Keratinocyte (primary cell): ENCODE measurements around the gene PCCA. TPM values are rescaled to one million over a fixed set of nuclear protein-coding genes. Genes with fewer than 3 reads are reported as not detected.
A peak's percentile ranks its signal among the peaks of the same experiment; 100 is the strongest.

Source experiments
- DNase-seq: peaks from one replicate; pipeline ENCODE4 v3.0.0-alpha.2; 2011; ENCODE audit warnings: low read depth, missing footprints, low spot score
- FAIRE-seq: peaks from 2 replicates; lab custom pipeline; 2011; peaks lifted over from hg19 to GRCh38; lab: Jason Lieb, UNC
- H2AFZ ChIP-seq: 2 replicates; pipeline ENCODE4 v1.6.0; 2012; ENCODE audit warnings: low read length, control low read depth, inconsistent platforms; ENCODE audit not compliant: control insufficient read depth
- H3K27ac ChIP-seq: 2 replicates; pipeline ENCODE4 v1.5.1; 2011; ENCODE audit warnings: low read length; ENCODE audit not compliant: control insufficient read depth, insufficient read depth
- H3K27me3 ChIP-seq: 3 replicates; pipeline ENCODE4 v1.6.0; 2011; ENCODE audit warnings: low read length; ENCODE audit not compliant: control insufficient read depth, insufficient read depth; ENCODE audit errors: extremely low read depth
- H3K36me3 ChIP-seq, 2 experiments: 2 replicates in 1 of 2; 3 replicates in 1 of 2; pipeline ENCODE4 v1.5.1; 2011; ENCODE audit warnings: low read length in 2 of 2, mild to moderate bottlenecking in 1 of 2; ENCODE audit not compliant: control insufficient read depth in 2 of 2, insufficient read depth in 2 of 2; ENCODE audit errors: extremely low read depth in 1 of 2
- H3K4me1 ChIP-seq: 3 replicates; pipeline ENCODE4 v1.5.1; 2011; ENCODE audit warnings: low read length; ENCODE audit not compliant: control insufficient read depth, insufficient read depth; ENCODE audit errors: extremely low read depth
- H3K4me2 ChIP-seq: 3 replicates; pipeline ENCODE4 v1.6.0; 2011; ENCODE audit warnings: low read depth, low read length; ENCODE audit not compliant: control insufficient read depth, insufficient read depth; ENCODE audit errors: extremely low read depth
- H3K4me3 ChIP-seq, 3 experiments: fragments of 200-600 bp in 1 of 3; sonication (generic) in 1 of 3; 2 replicates in 2 of 3; 3 replicates in 1 of 3; pipeline ENCODE4 v1.5.1; 2011 to 2016; ENCODE audit warnings: low read length in 3 of 3, mild to moderate bottlenecking in 3 of 3, control low read depth in 2 of 3, inconsistent platforms in 1 of 3, low read depth in 1 of 3, mixed read lengths in 1 of 3, mixed run types in 1 of 3, moderate library complexity in 1 of 3; ENCODE audit not compliant: control insufficient read depth in 2 of 3, insufficient read depth in 2 of 3; ENCODE audit errors: extremely low read depth in 1 of 3
- H3K79me2 ChIP-seq: 2 replicates; pipeline ENCODE4 v1.6.0; 2012; ENCODE audit warnings: low read length; ENCODE audit not compliant: control insufficient read depth, insufficient read depth
- H3K9ac ChIP-seq: 3 replicates; pipeline ENCODE4 v1.6.0; 2011; ENCODE audit warnings: low read length; ENCODE audit not compliant: control insufficient read depth, insufficient read depth; ENCODE audit errors: extremely low read depth
- H3K9me1 ChIP-seq: 3 replicates; pipeline ENCODE4 v1.6.0; 2011; ENCODE audit warnings: low read length; ENCODE audit not compliant: control insufficient read depth, insufficient read depth; ENCODE audit errors: extremely low read depth
- H3K9me3 ChIP-seq: 2 replicates; pipeline ENCODE4 v1.5.1; 2012; ENCODE audit warnings: low read depth, low read length; ENCODE audit not compliant: control insufficient read depth
- H4K20me1 ChIP-seq: 3 replicates; pipeline ENCODE4 v1.6.0; 2011; ENCODE audit warnings: low read length; ENCODE audit not compliant: control insufficient read depth, insufficient read depth; ENCODE audit errors: extremely low read depth
- EZH2 ChIP-seq: IDR thresholded peaks from one replicate; pipeline ENCODE4 v1.6.1; 2012; ENCODE audit warnings: inconsistent platforms, mild to moderate bottlenecking, low read length, moderate library complexity
- dilution Hi-C: fragments of 300-500 bp; cut with MboI; formaldehyde crosslinking; loops from one replicate; pipeline ENCODE4 v1.7.0; 2020; ENCODE audit warnings: low sequenced_read_pairs; ENCODE audit not compliant: extremely low pct_ligation_motif_present
- polyA plus RNA-seq, 5 experiments: library from polyadenylated mRNA; depleted of rRNA in 3 of 5; stranded (reverse) in 3 of 5; stranded (forward) in 1 of 5; unstranded in 1 of 5; fragments of >200 nt; gene quantifications; 1 replicate in 1 of 5; 2 replicates in 3 of 5; 3 replicates in 1 of 5; pipeline versions ENCODE4 v1.2.1 to v1.2.3, GENCODE V29; 2011 to 2012; ENCODE audit warnings: missing spikeins in 2 of 5, low read depth in 1 of 5, low replicate concordance in 1 of 5
- TF ChIP-seq, protein P1 (sequence below), 3 experiments: IDR thresholded peaks in 1 of 3; conservative IDR thresholded peaks in 1 of 3; optimal IDR thresholded peaks in 1 of 3; 2 replicates in 2 of 3; 3 replicates in 1 of 3; pipeline versions ENCODE3 to v1.5.1; 2011; ENCODE audit warnings: low read length in 3 of 3, mild to moderate bottlenecking in 3 of 3, moderate library complexity in 2 of 3, control low read depth in 1 of 3, inconsistent platforms in 1 of 3; ENCODE audit not compliant: insufficient read depth in 2 of 3; ENCODE audit errors: extremely low read depth in 1 of 3

PCCA gene
- polyA plus RNA-seq, 1 donor (not counting 4 experiments of a cell fraction or from before 2014, with no cell fraction given) = 8.1 TPM

DNA sequence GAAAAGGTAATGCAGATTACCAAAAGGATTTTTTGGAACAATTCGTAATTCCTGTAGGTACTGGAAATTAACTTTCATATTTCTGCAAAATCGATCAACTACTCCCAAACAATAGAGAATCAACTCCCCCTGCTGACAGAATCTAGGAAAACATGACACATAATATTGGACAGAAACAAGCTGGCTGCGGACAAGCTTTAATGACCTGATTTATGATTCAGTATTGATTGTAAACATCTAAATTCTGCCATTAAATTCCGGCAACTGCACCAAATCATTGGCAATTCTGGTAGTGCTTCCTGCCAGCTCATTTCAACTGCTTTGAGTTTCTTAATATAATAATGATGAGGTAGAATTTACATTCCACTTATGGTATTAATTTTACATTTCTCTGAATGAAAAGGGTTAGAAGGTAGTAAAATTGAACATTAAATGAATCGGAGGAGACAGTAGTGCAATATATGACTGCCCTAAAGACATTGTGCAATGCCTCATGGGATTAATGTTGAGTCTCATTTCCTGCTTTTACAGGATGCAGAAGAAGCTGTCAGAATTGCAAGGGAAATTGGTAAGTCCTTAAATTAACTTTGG, 146.5 kb downstream of the PCCA start:
- Histone ChIP-seq H3K9me1 (no peaks in the 10 kb centered on the region), H3K27me3 (no peaks in the 10 kb centered on the region), H4K20me1 (no peaks in the 10 kb centered on the region), H3K4me3 (no peak overlapping the region), H3K9me3 (no peaks in the 10 kb centered on the region), H3K4me2 (no peak overlapping the region), H2AFZ (no peak overlapping the region), H3K4me1 (peaks cover 3% of the 10 kb centered on the region), H3K36me3 (no peaks in the 10 kb centered on the region), H3K9ac (no peak overlapping the region), H3K27ac (no peak overlapping the region), H3K79me2 (no peaks in the 10 kb centered on the region)
- FAIRE-seq (peak; percentile 51), DNase-seq (peak; percentile 9)
- no peak for TF ChIP-seq EZH2
- TF ChIP-seq, protein P1, sequence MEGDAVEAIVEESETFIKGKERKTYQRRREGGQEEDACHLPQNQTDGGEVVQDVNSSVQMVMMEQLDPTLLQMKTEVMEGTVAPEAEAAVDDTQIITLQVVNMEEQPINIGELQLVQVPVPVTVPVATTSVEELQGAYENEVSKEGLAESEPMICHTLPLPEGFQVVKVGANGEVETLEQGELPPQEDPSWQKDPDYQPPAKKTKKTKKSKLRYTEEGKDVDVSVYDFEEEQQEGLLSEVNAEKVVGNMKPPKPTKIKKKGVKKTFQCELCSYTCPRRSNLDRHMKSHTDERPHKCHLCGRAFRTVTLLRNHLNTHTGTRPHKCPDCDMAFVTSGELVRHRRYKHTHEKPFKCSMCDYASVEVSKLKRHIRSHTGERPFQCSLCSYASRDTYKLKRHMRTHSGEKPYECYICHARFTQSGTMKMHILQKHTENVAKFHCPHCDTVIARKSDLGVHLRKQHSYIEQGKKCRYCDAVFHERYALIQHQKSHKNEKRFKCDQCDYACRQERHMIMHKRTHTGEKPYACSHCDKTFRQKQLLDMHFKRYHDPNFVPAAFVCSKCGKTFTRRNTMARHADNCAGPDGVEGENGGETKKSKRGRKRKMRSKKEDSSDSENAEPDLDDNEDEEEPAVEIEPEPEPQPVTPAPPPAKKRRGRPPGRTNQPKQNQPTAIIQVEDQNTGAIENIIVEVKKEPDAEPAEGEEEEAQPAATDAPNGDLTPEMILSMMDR (optimal IDR thresholded peaks at IDR 0.05 in 1 of 3, IDR thresholded peaks at IDR 0.05 in 1 of 3, conservative IDR thresholded peaks at IDR 0.05 in 1 of 3; ENCODE audit: extremely low read depth in 1 of 3, insufficient read depth in 2 of 3, low read length in 3 of 3) = peak in 2 of 3 experiments; percentile 39 to 49
- dilution Hi-C loops = no loop called here

- no peak overlapping the region for H3K27ac ChIP-seq
- dilution Hi-C loops = no loop called here
- H3K9me1 ChIP-seq = no peaks in the 10 kb centered on the region
- H3K4me3 ChIP-seq = no peak overlapping the region
- H2AFZ ChIP-seq = no peak overlapping the region
- TF ChIP-seq, protein P1 (optimal IDR thresholded peaks at IDR 0.05 in 1 of 3, IDR thresholded peaks at IDR 0.05 in 1 of 3, conservative IDR thresholded peaks at IDR 0.05 in 1 of 3; ENCODE audit: extremely low read depth in 1 of 3, insufficient read depth in 2 of 3, low read length in 3 of 3) = no peak
- no peak for TF ChIP-seq EZH2
- H3K79me2 ChIP-seq = no peaks in the 10 kb centered on the region
- no peaks in the 10 kb centered on the region for H4K20me1 ChIP-seq
- H3K27me3 ChIP-seq = no peaks in the 10 kb centered on the region
- no peaks in the 10 kb centered on the region for H3K4me1 ChIP-seq
- no peak overlapping the region for H3K9ac ChIP-seq
- DNase-seq (no peak), FAIRE-seq (no peak)
- no peaks in the 10 kb centered on the region for H3K36me3 ChIP-seq
- H3K9me3 ChIP-seq = no peaks in the 10 kb centered on the region
- H3K4me2 ChIP-seq = no peak overlapping the region
Measured at GRCh38 chr13:100240109-100240779, 151.4 kb downstream of the PCCA start.
